ENCODE measurements around the gene ATG3. TPM values are rescaled to one million over a fixed set of nuclear protein-coding genes. Genes with fewer than 3 reads are reported as not detected.

The ATG3 gene
- total RNA-seq, 1 experiment from 2014 or later, result 59.3 TPM

DNA sequence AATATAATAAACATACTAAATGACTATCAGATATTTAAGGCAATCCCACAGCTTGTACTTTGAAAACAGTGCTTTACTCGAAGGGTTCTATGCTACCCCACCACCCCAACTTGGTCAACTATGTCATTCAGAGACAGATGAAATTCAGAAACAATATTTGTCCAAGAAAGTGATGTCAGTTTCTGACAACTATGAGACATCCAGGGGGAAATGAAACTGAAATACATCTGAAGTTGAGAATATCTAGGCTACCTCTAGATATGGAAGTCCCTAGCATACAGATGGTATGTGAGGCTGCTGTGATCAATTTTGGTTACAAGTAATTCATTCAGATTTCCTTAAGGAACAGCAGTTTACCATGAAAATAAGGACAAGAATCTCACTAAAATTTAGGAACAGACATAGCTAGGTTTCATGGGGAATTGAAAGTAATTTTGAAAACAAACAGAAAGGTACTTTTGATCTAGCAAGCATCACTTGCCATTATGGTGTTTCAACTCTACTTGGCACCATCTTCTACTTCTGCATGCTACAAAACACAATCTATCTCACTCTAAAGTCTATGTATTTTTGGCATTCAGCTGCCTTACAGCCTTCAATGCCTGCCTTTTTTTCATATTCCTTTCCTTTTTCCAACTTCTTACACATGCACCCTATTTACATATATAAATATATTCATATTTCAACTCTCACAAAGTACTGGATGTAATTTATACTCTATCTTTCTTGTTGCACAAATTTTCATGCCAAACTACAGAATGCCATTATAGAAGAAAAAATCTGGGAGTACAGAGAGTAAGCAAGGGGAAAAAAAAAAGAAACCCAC is 21.7 kb downstream of the ATG3 start:
- Mint-ChIP-seq H3K4me1 (no peaks in the 10 kb centered on the region), H3K27me3 (ENCODE audit: low read depth) (no peaks in the 10 kb centered on the region), H3K27ac (no peak overlapping the region), H3K9me3 (no peaks in the 10 kb centered on the region), H3K36me3 (ENCODE audit: insufficient read depth in 1 of 3, low read depth in 3 of 3) (peaks cover under 1 to 37% (median 26%) of the 10 kb centered on the region in 3 experiments; a peak in 5 of 7 replicates), H3K4me3 (no peak overlapping the region)
- no peak overlapping the region for H3K4ac ChIP-seq (ENCODE audit: low read depth, low read length)
- H2BK120ac ChIP-seq (ENCODE audit: low read depth, low read length, poor library complexity, severe bottlenecking), result no peak overlapping the region
- no peak overlapping the region for H4K5ac ChIP-seq (ENCODE audit: insufficient read length, low read depth, low read length)
- TF ChIP-seq CTCF (conservative IDR thresholded peaks at IDR 0.05), result no peak
- no peak overlapping the region for H3K23ac ChIP-seq (ENCODE audit: insufficient read length, low read depth, low read length)
- no peaks in the 10 kb centered on the region for H3K27me3 ChIP-seq (ENCODE audit: insufficient read depth, low read length)
- no peak overlapping the region for H2AK5ac ChIP-seq (ENCODE audit: insufficient read length, low read length)
- no CpG with 5 or more reads among the region's 1 CpG for whole genome bisulfite sequencing (ENCODE audit: extremely low coverage, insufficient read length, low lambda C conversion rate)
- no peak overlapping the region for H3K4me2 ChIP-seq (ENCODE audit: insufficient read depth, insufficient read length, low read length)
- H3K79me2 ChIP-seq (ENCODE audit: insufficient read depth, low read length), result no peaks in the 10 kb centered on the region
- no peak overlapping the region for H3K18ac ChIP-seq (ENCODE audit: insufficient read length, low read depth, low read length)
- H4K91ac ChIP-seq (ENCODE audit: insufficient read length, low read depth, low read length), result no peak overlapping the region
- no peaks in the 10 kb centered on the region for H3K9me3 ChIP-seq (ENCODE audit: control insufficient read depth, low read depth, low read length)
- no peak overlapping the region for H4K8ac ChIP-seq (replicated peaks; ENCODE audit: insufficient read length, low read depth, low read length)
- no peaks in the 10 kb centered on the region for H4K20me1 ChIP-seq (ENCODE audit: control insufficient read depth, insufficient read depth, insufficient read length)
- no peak overlapping the region for H2BK20ac ChIP-seq (ENCODE audit: low read depth, low read length, poor library complexity, severe bottlenecking)
- no peak overlapping the region for H3K27ac ChIP-seq (ENCODE audit: insufficient read length, low read depth, low read length)
- no peaks in the 10 kb centered on the region for H3K23me2 ChIP-seq (ENCODE audit: insufficient read length, low read depth, low read length, poor library complexity, severe bottlenecking)
- DNase-seq, result no peak
- H3K4me1 ChIP-seq (ENCODE audit: insufficient read depth, low read length), result no peaks in the 10 kb centered on the region
- H2AFZ ChIP-seq (ENCODE audit: low read length), result no peak overlapping the region
- H3K9ac ChIP-seq (ENCODE audit: extremely low read depth, insufficient read length, low read length), result no peak overlapping the region
- no peak overlapping the region for H3K56ac ChIP-seq (ENCODE audit: insufficient read length, low read depth, low read length)
- no peak overlapping the region for H3T11ph ChIP-seq (ENCODE audit: low read length)
- no peak overlapping the region for H2BK12ac ChIP-seq (ENCODE audit: insufficient read length, low read depth, low read length)
- no peak overlapping the region for H3K14ac ChIP-seq (ENCODE audit: insufficient read depth, low read length)
- H3K79me1 ChIP-seq (ENCODE audit: insufficient read depth, low read depth, low read length, poor library complexity, severe bottlenecking), result no peaks in the 10 kb centered on the region
- no peak overlapping the region for H2BK5ac ChIP-seq (ENCODE audit: insufficient read length, low read length)
- no peak overlapping the region for H2BK15ac ChIP-seq (ENCODE audit: low read depth, low read length)

Measured in H9 (cell line).